Activated CD4-positive, alpha-beta T cell treated with anti-CD3 and anti-CD28 coated beads, Interleukin-2, amount 10 ng/mL, durations not matched to agents 7 days and 5 days (primary cell): ENCODE data around the gene NOB1. TPM values are rescaled to one million over a fixed set of nuclear protein-coding genes. Genes with fewer than 3 reads are reported as not detected.
"Not testable (repeated sequence)": the region's sequence is repeated elsewhere in the genome, so short reads cannot be mapped to it uniquely, and the experiment has no call there.

Source experiments
- CTCF ChIA-PET: fragments of 350-600 bp; sonication (Branson Sonifier 250); formaldehyde crosslinking; loops from one replicate; lab custom pipeline; 2021; ENCODE audit warnings: antibody characterized with exemption; lab: Charles Lee
- POLR2A ChIA-PET: fragments of 350-600 bp; sonication (Branson Sonifier 250); formaldehyde crosslinking; loops from one replicate; lab custom pipeline; 2021; ENCODE audit warnings: antibody characterized with exemption; lab: Charles Lee
- DNase-seq: peaks from one replicate; pipeline ENCODE4 v3.0.0-alpha.2; 2020
- H3K27ac Mint-ChIP-seq: one replicate; pipeline ENCODE4 v1.8.0; 2021; ENCODE audit warnings: mild to moderate bottlenecking, moderate library complexity, mixed read lengths
- H3K27me3 Mint-ChIP-seq: one replicate; pipeline ENCODE4 v1.8.0; 2021; ENCODE audit warnings: mixed read lengths
- H3K36me3 Mint-ChIP-seq: one replicate; pipeline ENCODE4 v1.8.0; 2021; ENCODE audit warnings: low read depth, mixed read lengths
- H3K4me1 Mint-ChIP-seq: one replicate; pipeline ENCODE4 v1.8.0; 2021; ENCODE audit warnings: mixed read lengths
- H3K4me3 Mint-ChIP-seq: one replicate; pipeline ENCODE4 v1.8.0; 2021; ENCODE audit warnings: mild to moderate bottlenecking, moderate library complexity, mixed read lengths
- H3K9me3 Mint-ChIP-seq: one replicate; pipeline ENCODE4 v1.8.0; 2021; ENCODE audit warnings: mixed read lengths
- total RNA-seq, 2 experiments: library from RNA; stranded (reverse); gene quantifications; one replicate each; pipeline ENCODE4 v1.2.3, GENCODE V29; 2021

NOB1 gene
- total RNA-seq, 2 experiments from 2014 or later, result 60.5 to 62.5 TPM

- Mint-ChIP-seq H3K4me3 (no peak overlapping the region), H3K4me1 (peaks cover 36% of the 10 kb centered on the region), H3K9me3 (peaks cover 17% of the 10 kb centered on the region), H3K27ac (no peak overlapping the region), H3K36me3 (peaks cover 30% of the 10 kb centered on the region), H3K27me3 (no peaks in the 10 kb centered on the region)
- POLR2A ChIA-PET, result no interaction called here
- no peak for DNase-seq
- CTCF ChIA-PET, result interaction anchor here (1.1 kb wide), 1 partner anchor 21 kb away, joined by 3 read pairs; the partner anchor contains the start of gene NOB1
These were observed 20.8 kb upstream of the NOB1 start for GRCh38 chr16:69775563-69775962.

- H3K4me3 Mint-ChIP-seq, result no peak overlapping the region
- POLR2A ChIA-PET, result no interaction called here
- peaks cover 17% of the 10 kb centered on the region for H3K9me3 Mint-ChIP-seq
- no peaks in the 10 kb centered on the region for H3K27me3 Mint-ChIP-seq
- peaks cover 29% of the 10 kb centered on the region for H3K36me3 Mint-ChIP-seq
- no peak for DNase-seq
- H3K4me1 Mint-ChIP-seq, result peaks cover 40% of the 10 kb centered on the region
- H3K27ac Mint-ChIP-seq, result peak overlapping the region; percentile 13
- CTCF ChIA-PET, result interaction anchor here (0.5 to 0.9 kb wide), 2 partner anchors 11 to 274 kb away, joined by 3 read pairs; no protein-coding TSS in a partner anchor
These were observed 18.7 kb upstream of the NOB1 start for GRCh38 chr16:69773260-69773947.

- H3K4me1 Mint-ChIP-seq, result peaks cover 47% of the 10 kb centered on the region
- peaks cover 26% of the 10 kb centered on the region for H3K36me3 Mint-ChIP-seq
- no peak overlapping the region for H3K4me3 Mint-ChIP-seq
- ChIA-PET POLR2A (no interaction called here), CTCF (interaction anchor here (0.6 to 3.7 kb wide), 2 partner anchors 17 to 337 kb away, joined by 5 to 17 read pairs; partner anchors contain the start of gene NOB1)
- H3K27ac Mint-ChIP-seq, result no peak overlapping the region
- peaks cover 17% of the 10 kb centered on the region for H3K9me3 Mint-ChIP-seq
- DNase-seq, result no peak
- H3K27me3 Mint-ChIP-seq, result no peaks in the 10 kb centered on the region
These were observed 16.9 kb upstream of the NOB1 start for GRCh38 chr16:69771651-69771967.

- Mint-ChIP-seq H3K27ac (no peak overlapping the region), H3K9me3 (peaks cover under 1% of the 10 kb centered on the region), H3K36me3 (peaks cover 14% of the 10 kb centered on the region), H3K4me1 (peaks cover 47% of the 10 kb centered on the region), H3K4me3 (no peak overlapping the region), H3K27me3 (no peaks in the 10 kb centered on the region)
- POLR2A ChIA-PET, result no interaction called here
- CTCF ChIA-PET, result interaction anchor here (0.5 to 3.7 kb wide), 3 partner anchors 11 to 503 kb away, joined by 3 to 17 read pairs (median 3); partner anchors contain the start of gene NOB1
- DNase-seq, result no peak
These were observed 14.7 kb upstream of the NOB1 start for GRCh38 chr16:69769404-69769803.

- H3K4me1 Mint-ChIP-seq, result peaks cover 44% of the 10 kb centered on the region
- no peak overlapping the region for H3K27ac Mint-ChIP-seq
- H3K9me3 Mint-ChIP-seq, result no peaks in the 10 kb centered on the region
These were observed 13.9 kb upstream of the NOB1 start for GRCh38 chr16:69768666-69769065.

GRCh38 chr16:69767459-69768229 lies 12.9 kb upstream of the NOB1 start:
- Mint-ChIP-seq H3K27me3 (no peaks in the 10 kb centered on the region), H3K4me3 (no peak overlapping the region)

More at GRCh38 chr16:69768666-69769065, 13.9 kb upstream of the NOB1 start:
- Mint-ChIP-seq H3K36me3 (peaks cover 9% of the 10 kb centered on the region), H3K4me3 (no peak overlapping the region), H3K27me3 (no peaks in the 10 kb centered on the region)
- no peak for DNase-seq
- ChIA-PET POLR2A (no interaction called here), CTCF (interaction anchor here (1.3 to 3.7 kb wide), 2 partner anchors 12 to 14 kb away, joined by 3 to 17 read pairs; partner anchors contain the start of gene NOB1)

GRCh38 chr16:69763599-69763942 lies 8.8 kb upstream of the NOB1 start:
- H3K9me3 Mint-ChIP-seq, result no peaks in the 10 kb centered on the region
- peaks cover 9% of the 10 kb centered on the region for H3K36me3 Mint-ChIP-seq
- CTCF ChIA-PET, result interaction anchor here (1.4 to 3.0 kb wide), 2 partner anchors 9 to 55 kb away, joined by 3 to 18 read pairs; partner anchors contain the start of gene NOB1
- H3K4me3 Mint-ChIP-seq, result peak overlapping the region; percentile 78
- peaks cover 33% of the 10 kb centered on the region for H3K4me1 Mint-ChIP-seq
- POLR2A ChIA-PET, result no interaction called here
- DNase-seq, result no peak
- H3K27ac Mint-ChIP-seq, result peak overlapping the region; percentile 98
- no peaks in the 10 kb centered on the region for H3K27me3 Mint-ChIP-seq

More at GRCh38 chr16:69767459-69768229, 12.9 kb upstream of the NOB1 start:
- ChIA-PET CTCF (interaction anchor here (1.3 to 1.6 kb wide), 3 partner anchors 12 to 14 kb away, joined by 3 to 4 read pairs (median 4); partner anchors contain the start of gene NOB1), POLR2A (no interaction called here)
- DNase-seq, result no peak
- H3K36me3 Mint-ChIP-seq, result peaks cover 9% of the 10 kb centered on the region
- no peaks in the 10 kb centered on the region for H3K9me3 Mint-ChIP-seq
- no peak overlapping the region for H3K27ac Mint-ChIP-seq
- H3K4me1 Mint-ChIP-seq, result peaks cover 42% of the 10 kb centered on the region

- Mint-ChIP-seq H3K4me3 (peak overlapping the region; percentile 78), H3K27me3 (no peaks in the 10 kb centered on the region), H3K9me3 (no peaks in the 10 kb centered on the region), H3K27ac (peak overlapping the region; percentile 98), H3K36me3 (peaks cover 9% of the 10 kb centered on the region), H3K4me1 (peaks cover 33% of the 10 kb centered on the region)
- peak; percentile 33 for DNase-seq
- ChIA-PET POLR2A (interaction anchor here (1.3 kb wide), 1 partner anchor 9 kb away, joined by 3 read pairs; no protein-coding TSS in a partner anchor), CTCF (interaction anchor here (0.6 to 3.0 kb wide), 4 partner anchors 9 to 54 kb away, joined by 3 to 18 read pairs (median 3); partner anchors contain the start of gene NOB1)
These were observed 8.3 kb upstream of the NOB1 start for GRCh38 chr16:69762814-69763598.

- no peaks in the 10 kb centered on the region for H3K9me3 Mint-ChIP-seq
- ChIA-PET CTCF (interaction anchor here (0.6 to 3.0 kb wide), 5 partner anchors 8 to 53 kb away, joined by 3 to 18 read pairs (median 3); partner anchors contain the start of gene NOB1), POLR2A (interaction anchor here (1.3 kb wide), 1 partner anchor 8 kb away, joined by 3 read pairs; no protein-coding TSS in a partner anchor)
- peaks cover 9% of the 10 kb centered on the region for H3K36me3 Mint-ChIP-seq
- H3K27me3 Mint-ChIP-seq, result no peaks in the 10 kb centered on the region
- peaks cover 29% of the 10 kb centered on the region for H3K4me1 Mint-ChIP-seq
- DNase-seq, result peak; percentile 79
- peak within 1 kb of the TSS; percentile 99 for H3K27ac Mint-ChIP-seq
- H3K4me3 Mint-ChIP-seq, result peak within 1 kb of the TSS; percentile 89
These were observed 7.5 kb upstream of the NOB1 start, which contains the start of gene WWP2 for GRCh38 chr16:69761983-69762813. Gene WWP2 (plus strand): TSS chr16:69762332. CDS start chr16:69787011, 24,679 bp downstream.

GRCh38 chr16:69757375-69757774 lies 2.6 kb upstream of the NOB1 start:
- H3K36me3 Mint-ChIP-seq, result peaks cover 12% of the 10 kb centered on the region
- H3K9me3 Mint-ChIP-seq, DNase-seq, H3K27ac Mint-ChIP-seq, H3K4me3 Mint-ChIP-seq, H3K27me3 Mint-ChIP-seq, POLR2A ChIA-PET: not testable (repeated sequence)
- H3K4me1 Mint-ChIP-seq, result peaks cover 33% of the 10 kb centered on the region
- CTCF ChIA-PET, result interaction anchor here (0.6 kb wide), 1 partner anchor 223 kb away, joined by 5 read pairs; no protein-coding TSS in a partner anchor

- peak overlapping the region; percentile 0 for H3K27ac Mint-ChIP-seq
- DNase-seq, result no peak
- H3K4me1 Mint-ChIP-seq, result peaks cover 39% of the 10 kb centered on the region
- H3K36me3 Mint-ChIP-seq, result peaks cover 19% of the 10 kb centered on the region
- no peaks in the 10 kb centered on the region for H3K27me3 Mint-ChIP-seq
- no peak overlapping the region for H3K4me3 Mint-ChIP-seq
- POLR2A ChIA-PET, result interaction anchor here (0.5 kb wide), 1 partner anchor 192 kb away, joined by 3 read pairs; no protein-coding TSS in a partner anchor
- no peaks in the 10 kb centered on the region for H3K9me3 Mint-ChIP-seq
- CTCF ChIA-PET, result no interaction called here
These were observed 2.0 kb upstream of the NOB1 start for GRCh38 chr16:69756705-69757104.
